ENCODE data around the gene SEPTIN2. TPM values are rescaled to one million over a fixed set of nuclear protein-coding genes. Genes with fewer than 3 reads are reported as not detected.

Gene SEPTIN2
- total RNA-seq, 2 experiments from 2014 or later, result 263 to 265 TPM

DNA sequence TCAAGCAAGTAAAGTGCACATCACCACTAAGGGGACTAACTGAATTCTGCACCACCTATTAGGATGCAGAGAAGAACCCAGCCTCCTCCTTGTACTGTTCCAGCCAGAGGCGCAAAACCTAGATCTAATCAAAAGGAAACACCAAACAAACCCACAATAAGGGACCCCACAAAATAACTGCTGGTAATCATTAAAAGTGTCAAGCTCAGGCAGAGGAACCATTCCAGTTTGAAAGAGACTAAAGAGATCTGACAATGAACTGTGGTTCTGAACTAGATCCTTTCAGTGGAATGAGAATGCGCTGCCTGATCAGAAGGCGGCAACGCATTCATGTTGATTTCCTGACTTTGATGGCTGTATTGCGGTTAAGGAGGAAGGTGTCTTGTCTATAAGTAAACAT, 17.1 kb upstream of the SEPTIN2 start:
- no peak for DNase-seq
- Mint-ChIP-seq H3K27ac (peak overlapping the region; percentile 0), H3K36me3 (peaks cover 11% of the 10 kb centered on the region), H3K27me3 (no peaks in the 10 kb centered on the region), H3K9me3 (no peaks in the 10 kb centered on the region), H3K4me1 (peaks cover 34% of the 10 kb centered on the region), H3K4me3 (no peak overlapping the region)

DNA sequence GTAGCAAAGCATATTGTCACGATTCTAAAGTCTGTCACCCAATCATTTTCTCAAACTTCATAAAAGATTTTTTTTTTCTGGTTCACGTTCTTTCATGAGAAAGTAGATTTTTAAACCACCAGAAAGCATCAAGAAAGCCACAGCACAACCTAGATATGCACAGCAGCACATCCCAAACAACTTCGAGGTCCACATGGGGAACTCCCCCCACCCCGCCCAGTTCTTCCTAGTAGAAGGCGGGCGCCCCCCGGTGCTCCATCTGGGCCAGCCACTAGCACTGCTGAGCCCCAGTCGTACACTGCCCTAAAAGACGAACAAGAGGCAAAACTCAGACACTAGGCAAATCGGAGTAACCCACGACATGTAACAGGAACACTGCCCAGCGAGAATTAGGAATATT, 15.7 kb upstream of the SEPTIN2 start:
- Mint-ChIP-seq H3K36me3 (peaks cover 11% of the 10 kb centered on the region), H3K27ac (no peak overlapping the region), H3K4me1 (peaks cover 34% of the 10 kb centered on the region), H3K9me3 (no peaks in the 10 kb centered on the region), H3K4me3 (no peak overlapping the region), H3K27me3 (no peaks in the 10 kb centered on the region)
- DNase-seq, result peak; percentile 26

DNA sequence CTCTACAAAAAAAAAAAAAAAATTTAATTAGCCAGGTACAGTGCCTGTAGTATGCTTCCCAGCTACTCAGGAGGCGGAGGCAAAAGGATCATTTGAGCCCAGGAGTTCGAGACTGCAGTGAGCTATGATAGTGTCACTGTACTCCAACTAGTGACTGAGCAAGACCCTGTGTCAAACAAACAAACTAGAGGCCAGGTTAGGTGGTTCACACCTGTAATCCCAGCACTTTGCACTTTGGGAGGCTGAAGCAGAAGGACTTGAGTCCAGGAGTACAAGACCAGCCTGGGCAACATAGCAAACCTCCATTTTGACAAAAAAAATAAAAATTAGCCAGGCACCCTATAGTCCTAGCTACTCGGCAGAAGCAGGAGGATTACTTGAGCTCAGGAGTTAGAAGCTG, 13.6 kb upstream of the SEPTIN2 start:
- H3K36me3 Mint-ChIP-seq, result peaks cover 8% of the 10 kb centered on the region
- DNase-seq, result no peak
- no peak overlapping the region for H3K27ac Mint-ChIP-seq
- peaks cover 39% of the 10 kb centered on the region for H3K4me1 Mint-ChIP-seq
- no peaks in the 10 kb centered on the region for H3K9me3 Mint-ChIP-seq
- H3K27me3 Mint-ChIP-seq, result no peaks in the 10 kb centered on the region
- H3K4me3 Mint-ChIP-seq, result no peak overlapping the region

DNA sequence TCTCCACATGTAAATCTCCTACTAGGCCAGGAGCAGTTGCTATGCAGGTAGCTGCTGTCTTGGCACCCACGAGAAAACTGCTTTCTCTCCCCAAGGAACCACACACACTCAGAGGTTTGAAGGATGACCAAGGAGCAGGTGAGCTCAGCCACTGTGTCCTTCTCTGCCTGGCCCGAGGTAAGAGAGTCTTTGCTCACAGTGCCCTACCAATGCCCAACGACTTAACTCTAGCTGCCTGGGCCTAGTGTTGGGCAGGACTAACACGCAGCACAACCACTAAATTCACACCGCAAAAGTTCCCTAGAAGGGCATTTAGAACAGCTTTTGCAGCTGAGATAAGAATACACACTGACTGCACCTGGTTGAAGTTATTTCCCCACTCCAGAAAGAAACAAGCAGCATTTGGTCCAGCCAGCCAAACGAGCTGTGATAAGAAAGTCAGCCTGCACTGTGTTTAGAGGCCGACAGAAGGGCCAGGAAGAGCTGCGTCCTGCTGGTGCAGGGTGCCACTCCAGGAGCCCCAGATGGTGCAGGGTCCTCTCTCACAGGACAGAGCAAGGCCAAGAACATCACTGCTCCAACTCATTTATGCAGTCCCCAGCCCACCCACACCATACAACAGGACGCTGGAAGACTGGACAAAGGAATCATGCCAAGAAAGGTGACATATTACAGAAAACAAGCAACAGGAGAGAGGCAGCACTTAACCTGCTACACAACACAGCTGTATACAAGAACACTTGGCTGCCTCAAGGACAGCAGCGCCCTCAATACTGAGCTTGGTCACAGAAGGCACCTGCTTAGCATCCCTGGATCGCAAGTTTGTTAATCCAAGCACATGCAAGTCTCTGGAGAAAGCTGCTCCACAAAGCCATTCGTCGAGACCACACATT, 12.7 kb upstream of the SEPTIN2 start:
- Mint-ChIP-seq H3K27me3 (no peaks in the 10 kb centered on the region), H3K4me3 (no peak overlapping the region), H3K36me3 (peaks cover 2% of the 10 kb centered on the region), H3K9me3 (no peaks in the 10 kb centered on the region), H3K4me1 (peaks cover 39% of the 10 kb centered on the region), H3K27ac (no peak overlapping the region)
- no peak for DNase-seq

DNA sequence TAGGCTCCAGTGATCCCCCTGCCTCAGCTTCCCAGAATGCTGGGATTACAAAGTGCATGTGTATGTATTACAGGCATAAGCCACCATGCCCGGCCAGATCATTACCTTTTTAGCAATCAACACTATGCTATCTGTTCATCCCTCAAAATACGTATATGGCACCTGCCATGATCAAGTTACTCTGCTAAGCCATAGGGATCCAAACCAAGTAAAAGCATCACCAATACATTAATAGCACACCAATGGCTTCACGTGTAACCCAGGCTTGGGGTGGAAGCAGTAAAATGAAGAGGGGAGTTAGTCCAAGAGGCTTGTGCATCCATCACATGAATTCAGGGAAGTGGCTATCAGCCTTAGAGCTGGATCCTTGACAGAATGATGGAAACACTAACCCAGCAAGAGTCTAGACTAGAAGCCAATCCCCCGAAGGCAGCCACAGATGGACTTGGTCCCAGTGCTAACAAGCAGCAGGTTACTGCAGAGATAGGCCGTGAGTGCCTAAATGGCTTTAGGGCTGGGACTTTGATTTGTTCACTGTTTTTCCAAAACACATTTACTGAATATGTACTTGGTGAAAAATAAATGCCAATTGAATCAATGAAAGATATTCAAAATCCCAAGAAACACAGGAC, 11.6 kb upstream of the SEPTIN2 start:
- no peak for DNase-seq
- peaks cover 42% of the 10 kb centered on the region for H3K4me1 Mint-ChIP-seq
- H3K27me3 Mint-ChIP-seq, result no peaks in the 10 kb centered on the region
- H3K9me3 Mint-ChIP-seq, result no peaks in the 10 kb centered on the region
- H3K4me3 Mint-ChIP-seq, result no peak overlapping the region
- H3K36me3 Mint-ChIP-seq, result peaks cover 4% of the 10 kb centered on the region
- no peak overlapping the region for H3K27ac Mint-ChIP-seq

DNA sequence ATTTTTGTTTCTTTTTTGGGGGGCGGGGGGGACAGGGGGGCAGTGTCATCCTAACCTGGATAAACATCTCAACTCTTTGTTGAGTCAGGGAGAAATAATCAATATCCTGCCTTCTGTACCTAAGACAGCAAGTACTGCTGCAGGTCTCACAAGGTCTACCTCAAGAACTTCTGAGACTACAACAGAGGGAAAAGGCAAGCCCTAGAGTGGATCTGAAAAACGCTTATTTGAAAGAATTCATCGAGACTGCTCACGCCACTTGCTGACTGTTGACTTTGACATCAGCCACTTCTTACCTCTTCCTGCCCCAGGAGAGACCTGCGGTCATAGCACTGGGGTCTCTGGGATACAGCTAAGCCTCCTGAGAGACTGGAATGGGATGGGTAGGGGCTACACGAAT, 8.7 kb upstream of the SEPTIN2 start:
- Mint-ChIP-seq H3K4me3 (no peak overlapping the region), H3K4me1 (peaks cover 58% of the 10 kb centered on the region), H3K27ac (no peak overlapping the region), H3K27me3 (no peaks in the 10 kb centered on the region), H3K9me3 (no peaks in the 10 kb centered on the region), H3K36me3 (peaks cover 8% of the 10 kb centered on the region)
- no peak for DNase-seq

DNA sequence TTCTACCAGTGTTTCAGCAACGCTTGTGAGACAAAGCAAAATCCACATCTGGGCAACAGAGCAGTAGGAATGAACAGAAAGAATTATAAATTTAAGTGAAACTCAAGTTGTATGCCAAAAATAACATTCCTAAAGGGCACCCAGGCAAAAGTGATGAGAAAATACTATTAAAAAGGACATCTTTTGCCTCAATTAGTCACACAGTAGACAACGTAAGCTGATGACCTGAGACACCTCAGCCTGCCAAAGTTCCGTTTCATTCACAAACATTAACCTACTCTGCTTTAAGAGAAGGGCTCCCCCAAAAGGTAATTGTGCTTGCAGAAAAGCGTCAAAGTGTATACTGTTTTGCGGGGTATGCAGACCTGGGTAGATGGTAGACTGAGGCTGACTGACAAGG, 7.5 kb upstream of the SEPTIN2 start:
- H3K9me3 Mint-ChIP-seq, result no peaks in the 10 kb centered on the region
- H3K4me3 Mint-ChIP-seq, result no peak overlapping the region
- no peak for DNase-seq
- no peak overlapping the region for H3K27ac Mint-ChIP-seq
- no peaks in the 10 kb centered on the region for H3K27me3 Mint-ChIP-seq
- peaks cover 64% of the 10 kb centered on the region for H3K4me1 Mint-ChIP-seq
- H3K36me3 Mint-ChIP-seq, result peaks cover 16% of the 10 kb centered on the region

DNA sequence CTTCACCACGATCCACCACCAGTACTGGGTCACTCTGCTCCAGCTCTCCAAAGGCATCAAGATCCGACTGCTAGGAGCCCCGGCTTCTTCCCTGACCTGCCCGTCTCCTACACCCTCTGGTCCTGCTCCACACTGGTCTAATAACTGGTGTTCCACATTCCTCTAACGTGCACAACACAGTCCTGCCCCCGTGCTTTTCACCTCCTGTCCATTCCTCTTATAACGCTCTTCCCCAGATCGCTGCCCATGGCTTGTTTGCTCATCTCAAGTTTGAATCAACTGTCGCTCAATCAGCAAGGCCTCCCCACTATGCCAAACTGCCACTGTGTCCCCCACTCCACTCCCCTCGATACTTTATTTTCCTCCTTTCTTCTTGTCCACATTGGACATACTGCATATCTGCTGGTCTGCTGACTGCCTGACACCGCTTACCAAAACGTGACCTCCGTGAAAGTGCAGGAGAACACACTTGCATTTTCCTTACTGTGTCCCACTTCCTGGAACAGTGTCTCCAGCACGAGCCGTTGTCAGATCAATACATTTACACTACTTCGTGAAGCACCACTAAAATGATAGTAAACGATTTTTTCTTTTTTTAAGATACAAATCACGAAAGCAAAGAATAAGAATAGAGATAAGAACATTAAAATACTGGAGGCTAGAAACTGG, 6.8 kb upstream of the SEPTIN2 start:
- no peaks in the 10 kb centered on the region for H3K27me3 Mint-ChIP-seq
- H3K27ac Mint-ChIP-seq, result peak overlapping the region; percentile 3
- H3K4me1 Mint-ChIP-seq, result peaks cover 71% of the 10 kb centered on the region
- H3K9me3 Mint-ChIP-seq, result no peaks in the 10 kb centered on the region
- H3K4me3 Mint-ChIP-seq, result no peak overlapping the region
- peaks cover 22% of the 10 kb centered on the region for H3K36me3 Mint-ChIP-seq
- no peak for DNase-seq

DNA sequence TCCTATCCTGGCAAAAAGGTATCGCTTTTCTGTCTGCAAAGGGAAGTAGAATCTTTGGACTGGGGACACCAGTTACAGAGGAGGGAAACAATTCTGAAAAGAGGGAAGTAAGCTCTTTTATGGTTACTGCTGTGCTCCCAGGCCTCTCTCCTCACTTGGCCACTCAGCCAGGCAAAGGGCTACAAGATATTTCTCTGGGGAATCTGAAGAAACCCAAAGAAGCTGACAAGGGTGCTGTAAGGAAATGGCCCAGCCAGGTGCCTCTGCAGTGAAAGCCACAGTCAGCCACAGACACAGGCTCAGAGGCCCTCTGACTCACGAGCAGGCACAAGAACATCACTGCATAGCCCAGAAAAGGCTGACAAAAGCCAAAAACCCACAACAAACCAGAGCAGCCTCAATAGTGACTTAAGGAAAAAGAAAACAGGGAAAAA, 6.0 kb upstream of the SEPTIN2 start:
- DNase-seq, result peak; percentile 65
- Mint-ChIP-seq H3K4me3 (peak overlapping the region; percentile 68), H3K9me3 (no peaks in the 10 kb centered on the region), H3K27me3 (no peaks in the 10 kb centered on the region), H3K4me1 (peaks cover 70% of the 10 kb centered on the region), H3K36me3 (peaks cover 23% of the 10 kb centered on the region), H3K27ac (peak overlapping the region; percentile 88)

DNA sequence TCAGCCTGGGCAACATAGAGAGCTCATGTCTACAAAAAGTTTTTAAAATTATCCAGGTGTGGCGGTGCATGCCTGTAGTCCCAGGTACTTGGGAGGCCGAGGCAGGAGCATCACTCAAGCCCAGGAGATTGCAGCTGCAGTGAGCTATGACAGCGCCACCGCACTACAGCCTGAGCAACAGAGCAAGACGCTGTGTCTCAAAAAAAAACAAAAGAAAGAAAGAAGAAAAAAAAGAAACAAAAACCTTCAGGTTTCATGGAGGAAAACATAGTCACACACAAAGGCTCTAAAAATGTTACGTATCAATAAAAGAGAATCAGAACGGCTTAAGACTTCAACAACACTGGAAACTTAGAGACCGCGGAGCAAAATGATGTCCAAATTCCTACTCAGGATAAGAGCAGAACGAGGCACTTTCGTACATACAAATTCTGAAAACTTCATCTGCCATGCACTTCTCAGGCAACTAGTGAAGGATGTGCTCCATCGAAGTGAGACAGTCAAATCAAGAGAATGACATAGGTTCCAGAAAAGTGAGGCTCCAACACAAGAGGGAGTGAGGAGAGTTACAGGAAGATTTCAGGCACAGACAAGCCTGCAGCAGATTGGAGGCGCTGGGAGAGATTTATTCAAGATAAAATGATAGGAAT, 4.7 kb upstream of the SEPTIN2 start:
- H3K9me3 Mint-ChIP-seq, result no peaks in the 10 kb centered on the region
- DNase-seq, result no peak
- no peak overlapping the region for H3K4me3 Mint-ChIP-seq
- H3K4me1 Mint-ChIP-seq, result peaks cover 62% of the 10 kb centered on the region
- no peaks in the 10 kb centered on the region for H3K27me3 Mint-ChIP-seq
- H3K36me3 Mint-ChIP-seq, result peaks cover 23% of the 10 kb centered on the region
- H3K27ac Mint-ChIP-seq, result peak overlapping the region; percentile 44

DNA sequence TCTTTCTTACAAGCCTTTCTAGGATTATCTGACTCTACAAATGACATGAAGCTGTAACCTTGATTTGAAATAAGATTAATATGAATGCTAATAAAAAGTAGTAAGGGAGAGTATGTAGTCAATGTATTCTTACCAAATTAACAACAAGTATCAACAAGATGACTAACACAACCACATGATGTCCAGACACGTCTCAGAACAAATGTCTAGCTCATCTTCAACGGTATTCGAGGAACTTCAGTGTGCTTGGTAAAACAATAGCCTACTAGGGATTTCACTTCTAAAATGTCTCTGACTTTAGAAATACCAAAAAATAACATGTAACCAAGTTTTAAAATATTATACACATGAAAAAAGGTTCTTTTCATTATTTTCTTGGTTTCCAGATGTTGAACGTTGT, 3.6 kb upstream of the SEPTIN2 start:
- Mint-ChIP-seq H3K4me3 (no peak overlapping the region), H3K36me3 (peaks cover 29% of the 10 kb centered on the region), H3K27me3 (no peaks in the 10 kb centered on the region), H3K9me3 (no peaks in the 10 kb centered on the region), H3K4me1 (peaks cover 66% of the 10 kb centered on the region), H3K27ac (no peak overlapping the region)
- no peak for DNase-seq

DNA sequence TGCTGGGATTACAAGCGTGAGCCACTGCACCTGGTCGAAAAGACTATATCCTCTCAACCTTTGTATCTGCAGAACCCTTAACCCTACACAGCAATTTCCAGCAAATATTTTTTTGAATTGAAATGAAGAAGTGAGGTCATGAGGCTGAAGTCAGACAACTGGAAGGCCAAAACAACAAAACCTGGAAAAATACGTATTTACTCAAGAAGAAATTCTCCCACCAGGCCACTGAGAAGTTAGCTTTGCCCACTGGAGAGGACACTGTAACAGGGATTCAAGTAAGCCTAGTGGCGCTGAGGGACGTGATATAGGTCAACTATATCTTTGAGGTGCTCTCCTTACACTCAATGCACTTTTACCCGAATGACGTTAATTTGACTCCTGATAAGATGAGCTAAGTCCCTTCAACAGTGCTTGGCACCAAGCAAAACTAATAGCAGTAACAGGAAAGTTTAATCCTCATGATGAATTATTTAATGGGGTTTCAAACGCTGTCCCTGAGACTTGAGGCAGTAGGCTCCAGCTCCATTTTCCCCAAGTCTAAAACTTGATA, 2.1 kb upstream of the SEPTIN2 start:
- Mint-ChIP-seq H3K4me3 (peak overlapping the region; percentile 95), H3K27ac (peak overlapping the region; percentile 99), H3K9me3 (no peaks in the 10 kb centered on the region), H3K27me3 (no peaks in the 10 kb centered on the region), H3K36me3 (peaks cover 43% of the 10 kb centered on the region), H3K4me1 (peaks cover 69% of the 10 kb centered on the region)
- no peak for DNase-seq

DNA sequence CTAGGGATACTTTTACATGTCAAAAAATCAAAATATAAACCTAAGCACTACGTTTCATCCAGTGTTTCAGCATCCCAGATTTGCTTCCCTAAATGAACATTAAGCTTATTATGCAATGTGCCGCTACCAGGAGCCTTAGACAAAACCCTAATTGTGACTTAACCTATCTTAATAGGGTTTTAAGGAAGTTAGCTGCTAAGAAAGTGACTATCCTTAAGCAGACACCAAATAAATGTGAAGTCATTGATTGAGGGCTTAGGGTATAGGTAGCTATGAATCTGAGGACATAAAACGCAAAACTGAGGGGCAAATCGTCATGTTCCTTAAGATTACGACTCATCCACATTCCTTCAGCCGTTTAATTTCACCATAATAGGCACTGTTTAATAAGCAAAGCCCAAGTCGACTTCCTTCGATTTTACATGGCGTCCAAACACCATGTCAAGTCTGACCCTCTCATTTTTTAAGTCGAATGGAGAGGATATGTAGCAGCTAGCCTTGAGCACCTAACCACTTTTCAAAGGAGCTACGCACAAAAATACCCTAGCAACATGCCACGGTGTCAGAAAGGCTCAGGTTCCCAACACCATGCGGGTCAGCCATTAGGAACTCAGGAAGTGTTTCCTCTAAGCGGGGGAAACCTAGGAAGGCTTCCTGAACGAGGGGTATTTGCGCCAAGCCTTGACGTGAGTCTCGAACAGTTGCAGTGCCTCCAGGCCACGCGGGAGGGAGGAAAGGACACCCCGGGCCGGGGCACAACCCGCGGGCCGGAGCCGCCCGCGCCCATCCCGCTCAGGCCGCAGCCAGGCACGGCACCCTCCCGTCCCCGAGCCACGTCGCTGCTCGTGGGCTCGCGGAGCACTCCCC, 1.3 kb upstream of the SEPTIN2 start:
- peaks cover 42% of the 10 kb centered on the region for H3K36me3 Mint-ChIP-seq
- peaks cover 65% of the 10 kb centered on the region for H3K4me1 Mint-ChIP-seq
- H3K27ac Mint-ChIP-seq, result peak overlapping the region; percentile 99
- no peak for DNase-seq
- H3K27me3 Mint-ChIP-seq, result no peaks in the 10 kb centered on the region
- H3K9me3 Mint-ChIP-seq, result no peaks in the 10 kb centered on the region
- H3K4me3 Mint-ChIP-seq, result peak overlapping the region; percentile 95

All from activated naive CD8-positive, alpha-beta T cell treated with anti-CD3 and anti-CD28 coated beads for 36 hours (primary cell).